GM23338 (cell line): ENCODE data around the gene C4orf17. TPM values are rescaled to one million over a fixed set of nuclear protein-coding genes. Genes with fewer than 3 reads are reported as not detected.

Experiments
- ATAC-seq: fragments of 200-7000 bp; cut with Tn5 transposase; 3 replicates; pipeline ENCODE4 v1.9.1; 2020
- DNase-seq: peaks from one replicate; pipeline ENCODE4 v3.0.0-alpha.2; 2015; ENCODE audit warnings: low spot score
- H2AFZ ChIP-seq: fragments of 200-600 bp; sonication (generic); 2 replicates; pipeline ENCODE4 v1.8.0; 2016; ENCODE audit warnings: antibody characterized with exemption, mild to moderate bottlenecking, moderate library complexity
- H3F3A ChIP-seq: fragments of 200-600 bp; sonication (generic); replicated peaks from 2 replicates; pipeline ENCODE4 v1.8.0; 2017; ENCODE audit warnings: antibody characterized with exemption, mixed run types, low read depth
- H3K27ac ChIP-seq: fragments of 200-600 bp; sonication (generic); 2 replicates; pipeline ENCODE4 v1.6.1; 2016; ENCODE audit warnings: low read depth
- H3K27me3 ChIP-seq: fragments of 200-600 bp; sonication (generic); 2 replicates; pipeline ENCODE4 v1.8.0; 2016; ENCODE audit warnings: mild to moderate bottlenecking, mixed run types, moderate library complexity; ENCODE audit not compliant: insufficient read depth
- H3K36me3 ChIP-seq: fragments of 200-600 bp; sonication (generic); 2 replicates; pipeline ENCODE4 v1.8.0; 2016; ENCODE audit warnings: mild to moderate bottlenecking; ENCODE audit not compliant: insufficient read depth
- H3K4me1 ChIP-seq: fragments of 200-600 bp; sonication (generic); 2 replicates; pipeline ENCODE4 v1.8.0; 2016; ENCODE audit warnings: mild to moderate bottlenecking, moderate library complexity; ENCODE audit not compliant: insufficient read depth
- H3K4me2 ChIP-seq: fragments of 200-600 bp; sonication (generic); 2 replicates; pipeline ENCODE4 v1.7.1; 2017; ENCODE audit warnings: mixed run types
- H3K4me3 ChIP-seq: fragments of 200-600 bp; sonication (generic); 2 replicates; pipeline ENCODE4 v1.6.1; 2016; ENCODE audit warnings: mixed run types
- H3K79me2 ChIP-seq: fragments of 200-600 bp; sonication (generic); replicated peaks from 2 replicates; pipeline ENCODE4 v1.8.0; 2017; ENCODE audit warnings: mild to moderate bottlenecking; ENCODE audit not compliant: insufficient read depth
- H3K9me2 ChIP-seq: fragments of 200-600 bp; sonication (generic); 2 replicates; pipeline ENCODE4 v1.8.0; 2017; ENCODE audit not compliant: insufficient read depth
- H4K20me1 ChIP-seq: fragments of 200-600 bp; sonication (generic); replicated peaks from 2 replicates; pipeline ENCODE4 v1.8.0; 2017; ENCODE audit warnings: mild to moderate bottlenecking; ENCODE audit not compliant: insufficient read depth
- H3K27ac Mint-ChIP-seq: 2 replicates; pipeline ENCODE4 v1.8.0; 2020; ENCODE audit warnings: inconsistent platforms, mild to moderate bottlenecking, moderate library complexity, mixed read lengths
- H3K27me3 Mint-ChIP-seq: 3 replicates; pipeline ENCODE4 v1.8.0; 2022; ENCODE audit warnings: low read depth, mild to moderate bottlenecking, moderate library complexity, mixed read lengths, inconsistent platforms; ENCODE audit not compliant: insufficient read depth, poor library complexity
- H3K36me3 Mint-ChIP-seq: 3 replicates; pipeline ENCODE4 v1.8.0; 2021; ENCODE audit warnings: low read depth, mild to moderate bottlenecking, inconsistent platforms, moderate library complexity, mixed read lengths
- H3K4me1 Mint-ChIP-seq: 3 replicates; pipeline ENCODE4 v1.8.0; 2020; ENCODE audit warnings: mild to moderate bottlenecking, inconsistent platforms, mixed read lengths
- H3K4me3 Mint-ChIP-seq: 3 replicates; pipeline ENCODE4 v1.8.0; 2021; ENCODE audit warnings: moderate library complexity, mild to moderate bottlenecking, inconsistent platforms, mixed read lengths
- H3K9me3 Mint-ChIP-seq: 3 replicates; pipeline ENCODE4 v1.8.0; 2020; ENCODE audit warnings: moderate library complexity, mild to moderate bottlenecking, inconsistent platforms, mixed read lengths
- CREB1 ChIP-seq: fragments of 250-450 bp; sonication (Bioruptor Pico); IDR thresholded peaks from 2 replicates; pipeline ENCODE4 v1.5.0; 2020; ENCODE audit warnings: low read depth, mild to moderate bottlenecking, moderate library complexity
- CTCF ChIP-seq, 2 experiments: fragments of 200-600 bp in 1 of 2; sonication (generic) in 1 of 2; conservative IDR thresholded peaks; 2 replicates each; pipeline versions ENCODE4 v1.5.1 to v1.6.1; 2016 to 2017; ENCODE audit warnings: antibody characterized with exemption in 2 of 2, low read depth in 2 of 2, mild to moderate bottlenecking in 2 of 2, moderate library complexity in 1 of 2
- ETS1 ChIP-seq: IDR thresholded peaks from 2 replicates; pipeline ENCODE4 v1.6.1; 2016; ENCODE audit warnings: antibody characterized with exemption
- EZH2 ChIP-seq: fragments of 200-600 bp; sonication (generic); IDR thresholded peaks from one replicate; pipeline ENCODE4 v1.8.0; 2017; ENCODE audit warnings: antibody characterized with exemption, mild to moderate bottlenecking, low read depth; ENCODE audit not compliant: unreplicated experiment
- EZH2phosphoT487 ChIP-seq: fragments of 200-600 bp; sonication (generic); IDR thresholded peaks from one replicate; pipeline ENCODE4 v1.8.1; 2018; ENCODE audit warnings: antibody characterized with exemption; ENCODE audit not compliant: unreplicated experiment
- JUNB ChIP-seq: IDR thresholded peaks from one replicate; pipeline ENCODE4 v1.6.1; 2016; ENCODE audit warnings: antibody characterized with exemption; ENCODE audit not compliant: unreplicated experiment
- NANOG ChIP-seq: IDR thresholded peaks from 2 replicates; pipeline ENCODE4 v1.6.1; 2016; ENCODE audit warnings: antibody characterized with exemption, borderline replicate concordance
- POLR2AphosphoS5 ChIP-seq: IDR thresholded peaks from 2 replicates; pipeline ENCODE4 v1.6.1; 2016; ENCODE audit warnings: antibody characterized with exemption, low read depth
- REST ChIP-seq: IDR thresholded peaks from one replicate; pipeline ENCODE4 v1.6.1; 2018; ENCODE audit warnings: antibody characterized with exemption; ENCODE audit not compliant: unreplicated experiment
- STAT1 ChIP-seq: IDR thresholded peaks from one replicate; pipeline ENCODE4 v1.6.1; 2016; ENCODE audit warnings: antibody characterized with exemption; ENCODE audit not compliant: unreplicated experiment
- ZNF114 ChIP-seq: fragments of 250-450 bp; sonication (Bioruptor Pico); IDR thresholded peaks from 2 replicates; pipeline ENCODE4 v1.5.0; 2020; ENCODE audit warnings: mild to moderate bottlenecking, moderate library complexity
- ZNF331 ChIP-seq: fragments of 250-450 bp; sonication (Bioruptor Pico); IDR thresholded peaks from 2 replicates; pipeline ENCODE4 v1.5.0; 2020; ENCODE audit warnings: low read depth, mild to moderate bottlenecking, moderate library complexity
- ZNF462 ChIP-seq: fragments of 250-450 bp; sonication (Bioruptor Pico); IDR thresholded peaks from 2 replicates; pipeline ENCODE4 v1.5.0; 2020; ENCODE audit warnings: mild to moderate bottlenecking, moderate library complexity
- polyA plus RNA-seq: library from polyadenylated mRNA; unstranded; fragments of >200 nt; fragmentation: Nextera tagmentation; extraction: Ambion mirVana; gene quantifications from 2 replicates; pipeline ENCODE4 v1.2.1, GENCODE V29; 2016
- total RNA-seq: library from RNA; depleted of rRNA; stranded (reverse); fragments of >200 nt; shearing (Covaris generic); gene quantifications from 2 replicates; pipeline ENCODE4 v1.2.3, GENCODE V29; 2014

C4orf17 gene
- total and polyA plus RNA-seq, 2 experiments from 2014 or later: not detected

GRCh38 chr4:99490286-99490685 lies 20.5 kb upstream of the C4orf17 start:
- Mint-ChIP-seq H3K36me3 (peaks cover 51% of the 10 kb centered on the region), H3K4me1 (no peaks in the 10 kb centered on the region), H3K9me3 (peaks cover 95% of the 10 kb centered on the region), H3K4me3 (no peak overlapping the region), H3K27me3 (peaks cover 2% of the 10 kb centered on the region), H3K27ac (no peak overlapping the region)
- Histone ChIP-seq H3K27me3 (no peaks in the 10 kb centered on the region), H4K20me1 (no peaks in the 10 kb centered on the region), H3K79me2 (no peaks in the 10 kb centered on the region), H3K27ac (no peak overlapping the region), H3K4me1 (no peaks in the 10 kb centered on the region), H3K4me3 (no peak overlapping the region), H3K9me2 (no peaks in the 10 kb centered on the region), H2AFZ (no peak overlapping the region), H3K36me3 (peaks cover 9% of the 10 kb centered on the region; the same call in 1 of the 2 replicates), H3F3A (no peaks in the 10 kb centered on the region), H3K4me2 (no peak overlapping the region)
- TF ChIP-seq CTCF (conservative IDR thresholded peaks at IDR 0.05; ENCODE audit: low read depth in 2 of 2) (no peak), NANOG (no peak), CREB1 (no peak), ETS1 (no peak), ZNF462 (CRISPR knock-in tag) (no peak), STAT1 (no peak), ZNF331 (no peak), EZH2 (no peak), POLR2AphosphoS5 (no peak), JUNB (no peak), REST (no peak), EZH2phosphoT487 (no peak), ZNF114 (no peak)
- ATAC-seq (no peak), DNase-seq (no peak)
